GM23338 (cell line): ENCODE measurements around the gene FGF23. TPM values are rescaled to one million over a fixed set of nuclear protein-coding genes. Genes with fewer than 3 reads are reported as not detected.
A peak's percentile ranks its signal among the peaks of the same experiment; 100 is the strongest.

ENCODE experiments used
- ATAC-seq: fragments of 200-7000 bp; cut with Tn5 transposase; 3 replicates; pipeline ENCODE4 v1.9.1; 2020
- DNase-seq: peaks from one replicate; pipeline ENCODE4 v3.0.0-alpha.2; 2015; ENCODE audit warnings: low spot score
- H2AFZ ChIP-seq: fragments of 200-600 bp; sonication (generic); 2 replicates; pipeline ENCODE4 v1.8.0; 2016; ENCODE audit warnings: antibody characterized with exemption, mild to moderate bottlenecking, moderate library complexity
- H3F3A ChIP-seq: fragments of 200-600 bp; sonication (generic); replicated peaks from 2 replicates; pipeline ENCODE4 v1.8.0; 2017; ENCODE audit warnings: antibody characterized with exemption, mixed run types, low read depth
- H3K27ac ChIP-seq: fragments of 200-600 bp; sonication (generic); 2 replicates; pipeline ENCODE4 v1.6.1; 2016; ENCODE audit warnings: low read depth
- H3K27me3 ChIP-seq: fragments of 200-600 bp; sonication (generic); 2 replicates; pipeline ENCODE4 v1.8.0; 2016; ENCODE audit warnings: mild to moderate bottlenecking, mixed run types, moderate library complexity; ENCODE audit not compliant: insufficient read depth
- H3K36me3 ChIP-seq: fragments of 200-600 bp; sonication (generic); 2 replicates; pipeline ENCODE4 v1.8.0; 2016; ENCODE audit warnings: mild to moderate bottlenecking; ENCODE audit not compliant: insufficient read depth
- H3K4me1 ChIP-seq: fragments of 200-600 bp; sonication (generic); 2 replicates; pipeline ENCODE4 v1.8.0; 2016; ENCODE audit warnings: mild to moderate bottlenecking, moderate library complexity; ENCODE audit not compliant: insufficient read depth
- H3K4me2 ChIP-seq: fragments of 200-600 bp; sonication (generic); 2 replicates; pipeline ENCODE4 v1.7.1; 2017; ENCODE audit warnings: mixed run types
- H3K4me3 ChIP-seq: fragments of 200-600 bp; sonication (generic); 2 replicates; pipeline ENCODE4 v1.6.1; 2016; ENCODE audit warnings: mixed run types
- H3K79me2 ChIP-seq: fragments of 200-600 bp; sonication (generic); replicated peaks from 2 replicates; pipeline ENCODE4 v1.8.0; 2017; ENCODE audit warnings: mild to moderate bottlenecking; ENCODE audit not compliant: insufficient read depth
- H3K9me2 ChIP-seq: fragments of 200-600 bp; sonication (generic); 2 replicates; pipeline ENCODE4 v1.8.0; 2017; ENCODE audit not compliant: insufficient read depth
- H4K20me1 ChIP-seq: fragments of 200-600 bp; sonication (generic); replicated peaks from 2 replicates; pipeline ENCODE4 v1.8.0; 2017; ENCODE audit warnings: mild to moderate bottlenecking; ENCODE audit not compliant: insufficient read depth
- H3K27ac Mint-ChIP-seq: 2 replicates; pipeline ENCODE4 v1.8.0; 2020; ENCODE audit warnings: inconsistent platforms, mild to moderate bottlenecking, moderate library complexity, mixed read lengths
- H3K27me3 Mint-ChIP-seq: 3 replicates; pipeline ENCODE4 v1.8.0; 2022; ENCODE audit warnings: low read depth, mild to moderate bottlenecking, moderate library complexity, mixed read lengths, inconsistent platforms; ENCODE audit not compliant: insufficient read depth, poor library complexity
- H3K36me3 Mint-ChIP-seq: 3 replicates; pipeline ENCODE4 v1.8.0; 2021; ENCODE audit warnings: low read depth, mild to moderate bottlenecking, inconsistent platforms, moderate library complexity, mixed read lengths
- H3K4me1 Mint-ChIP-seq: 3 replicates; pipeline ENCODE4 v1.8.0; 2020; ENCODE audit warnings: mild to moderate bottlenecking, inconsistent platforms, mixed read lengths
- H3K4me3 Mint-ChIP-seq: 3 replicates; pipeline ENCODE4 v1.8.0; 2021; ENCODE audit warnings: moderate library complexity, mild to moderate bottlenecking, inconsistent platforms, mixed read lengths
- H3K9me3 Mint-ChIP-seq: 3 replicates; pipeline ENCODE4 v1.8.0; 2020; ENCODE audit warnings: moderate library complexity, mild to moderate bottlenecking, inconsistent platforms, mixed read lengths
- EZH2 ChIP-seq: fragments of 200-600 bp; sonication (generic); IDR thresholded peaks from one replicate; pipeline ENCODE4 v1.8.0; 2017; ENCODE audit warnings: antibody characterized with exemption, mild to moderate bottlenecking, low read depth; ENCODE audit not compliant: unreplicated experiment
- EZH2phosphoT487 ChIP-seq: fragments of 200-600 bp; sonication (generic); IDR thresholded peaks from one replicate; pipeline ENCODE4 v1.8.1; 2018; ENCODE audit warnings: antibody characterized with exemption; ENCODE audit not compliant: unreplicated experiment
- JUNB ChIP-seq: IDR thresholded peaks from one replicate; pipeline ENCODE4 v1.6.1; 2016; ENCODE audit warnings: antibody characterized with exemption; ENCODE audit not compliant: unreplicated experiment
- NANOG ChIP-seq: IDR thresholded peaks from 2 replicates; pipeline ENCODE4 v1.6.1; 2016; ENCODE audit warnings: antibody characterized with exemption, borderline replicate concordance
- POLR2AphosphoS5 ChIP-seq: IDR thresholded peaks from 2 replicates; pipeline ENCODE4 v1.6.1; 2016; ENCODE audit warnings: antibody characterized with exemption, low read depth
- polyA plus RNA-seq: library from polyadenylated mRNA; unstranded; fragments of >200 nt; fragmentation: Nextera tagmentation; extraction: Ambion mirVana; gene quantifications from 2 replicates; pipeline ENCODE4 v1.2.1, GENCODE V29; 2016
- total RNA-seq: library from RNA; depleted of rRNA; stranded (reverse); fragments of >200 nt; shearing (Covaris generic); gene quantifications from 2 replicates; pipeline ENCODE4 v1.2.3, GENCODE V29; 2014
- TF ChIP-seq, protein P1 (sequence below), 2 experiments: fragments of 200-600 bp in 1 of 2; sonication (generic) in 1 of 2; conservative IDR thresholded peaks; 2 replicates each; pipeline versions ENCODE4 v1.5.1 to v1.6.1; 2016 to 2017; ENCODE audit warnings: antibody characterized with exemption in 2 of 2, low read depth in 2 of 2, mild to moderate bottlenecking in 2 of 2, moderate library complexity in 1 of 2
- TF ChIP-seq, protein P2 (sequence below): fragments of 250-450 bp; sonication (Bioruptor Pico); IDR thresholded peaks from 2 replicates; pipeline ENCODE4 v1.5.0; 2020; ENCODE audit warnings: mild to moderate bottlenecking, moderate library complexity
- TF ChIP-seq, protein P3 (sequence below): IDR thresholded peaks from 2 replicates; pipeline ENCODE4 v1.6.1; 2016; ENCODE audit warnings: antibody characterized with exemption
- TF ChIP-seq, protein P4 (sequence below): IDR thresholded peaks from one replicate; pipeline ENCODE4 v1.6.1; 2018; ENCODE audit warnings: antibody characterized with exemption; ENCODE audit not compliant: unreplicated experiment

Gene FGF23
- total and polyA plus RNA-seq, 2 experiments from 2014 or later: 0.44 to 0.56 TPM

DNA sequence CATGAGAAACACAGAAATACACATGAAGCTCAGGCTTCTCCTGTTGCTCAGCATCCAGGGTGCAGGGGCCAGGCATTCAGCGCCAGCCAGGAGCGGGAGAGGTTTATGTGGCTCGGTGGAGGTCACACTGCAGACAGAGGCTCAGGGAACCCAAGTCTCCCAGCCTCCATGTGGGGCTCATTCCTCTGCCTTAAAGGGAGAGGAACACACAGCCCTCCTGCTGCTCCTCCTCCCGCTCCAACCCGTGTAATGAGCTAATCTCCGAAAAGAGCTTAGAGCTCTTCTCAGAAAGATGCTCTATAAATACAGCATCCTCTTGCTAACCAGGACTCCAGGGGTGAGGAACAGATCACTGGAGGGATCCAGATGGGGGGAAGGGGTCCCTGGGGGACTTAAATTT lies 37.9 kb upstream of the FGF23 start (continued):
- TF ChIP-seq, protein P1, sequence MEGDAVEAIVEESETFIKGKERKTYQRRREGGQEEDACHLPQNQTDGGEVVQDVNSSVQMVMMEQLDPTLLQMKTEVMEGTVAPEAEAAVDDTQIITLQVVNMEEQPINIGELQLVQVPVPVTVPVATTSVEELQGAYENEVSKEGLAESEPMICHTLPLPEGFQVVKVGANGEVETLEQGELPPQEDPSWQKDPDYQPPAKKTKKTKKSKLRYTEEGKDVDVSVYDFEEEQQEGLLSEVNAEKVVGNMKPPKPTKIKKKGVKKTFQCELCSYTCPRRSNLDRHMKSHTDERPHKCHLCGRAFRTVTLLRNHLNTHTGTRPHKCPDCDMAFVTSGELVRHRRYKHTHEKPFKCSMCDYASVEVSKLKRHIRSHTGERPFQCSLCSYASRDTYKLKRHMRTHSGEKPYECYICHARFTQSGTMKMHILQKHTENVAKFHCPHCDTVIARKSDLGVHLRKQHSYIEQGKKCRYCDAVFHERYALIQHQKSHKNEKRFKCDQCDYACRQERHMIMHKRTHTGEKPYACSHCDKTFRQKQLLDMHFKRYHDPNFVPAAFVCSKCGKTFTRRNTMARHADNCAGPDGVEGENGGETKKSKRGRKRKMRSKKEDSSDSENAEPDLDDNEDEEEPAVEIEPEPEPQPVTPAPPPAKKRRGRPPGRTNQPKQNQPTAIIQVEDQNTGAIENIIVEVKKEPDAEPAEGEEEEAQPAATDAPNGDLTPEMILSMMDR (conservative IDR thresholded peaks at IDR 0.05; ENCODE audit: low read depth in 2 of 2): no peak
- no peak for TF ChIP-seq NANOG
- TF ChIP-seq POLR2AphosphoS5: no peak
- no peak for TF ChIP-seq EZH2phosphoT487
- TF ChIP-seq JUNB: no peak

DNA sequence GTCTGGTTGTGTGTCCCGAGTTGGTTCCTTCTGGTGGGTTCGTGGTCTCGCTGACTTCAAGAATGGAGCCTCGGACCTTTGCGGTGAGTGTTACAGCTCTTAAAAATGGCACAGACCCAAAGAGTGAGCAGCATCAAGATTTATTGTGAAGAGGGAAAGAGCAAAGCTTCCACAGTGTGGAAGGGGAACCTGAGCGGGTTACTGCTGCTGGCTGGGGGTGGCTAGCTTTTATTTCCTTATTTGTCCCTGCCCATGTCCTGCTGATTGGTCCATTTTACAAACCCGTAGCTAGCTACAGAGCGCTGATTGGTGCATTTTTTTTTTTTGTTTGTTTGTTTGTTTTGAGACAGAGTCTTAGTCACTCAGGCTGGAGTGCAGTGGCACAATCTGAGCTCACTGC lies 36.8 kb upstream of the FGF23 start:
- ATAC-seq (no peak), DNase-seq (no peak)
- no peaks in the 10 kb centered on the region for H3K27me3 Mint-ChIP-seq
- H3K9me2 ChIP-seq: no peaks in the 10 kb centered on the region
- no peak for TF ChIP-seq NANOG
- TF ChIP-seq, protein P2, sequence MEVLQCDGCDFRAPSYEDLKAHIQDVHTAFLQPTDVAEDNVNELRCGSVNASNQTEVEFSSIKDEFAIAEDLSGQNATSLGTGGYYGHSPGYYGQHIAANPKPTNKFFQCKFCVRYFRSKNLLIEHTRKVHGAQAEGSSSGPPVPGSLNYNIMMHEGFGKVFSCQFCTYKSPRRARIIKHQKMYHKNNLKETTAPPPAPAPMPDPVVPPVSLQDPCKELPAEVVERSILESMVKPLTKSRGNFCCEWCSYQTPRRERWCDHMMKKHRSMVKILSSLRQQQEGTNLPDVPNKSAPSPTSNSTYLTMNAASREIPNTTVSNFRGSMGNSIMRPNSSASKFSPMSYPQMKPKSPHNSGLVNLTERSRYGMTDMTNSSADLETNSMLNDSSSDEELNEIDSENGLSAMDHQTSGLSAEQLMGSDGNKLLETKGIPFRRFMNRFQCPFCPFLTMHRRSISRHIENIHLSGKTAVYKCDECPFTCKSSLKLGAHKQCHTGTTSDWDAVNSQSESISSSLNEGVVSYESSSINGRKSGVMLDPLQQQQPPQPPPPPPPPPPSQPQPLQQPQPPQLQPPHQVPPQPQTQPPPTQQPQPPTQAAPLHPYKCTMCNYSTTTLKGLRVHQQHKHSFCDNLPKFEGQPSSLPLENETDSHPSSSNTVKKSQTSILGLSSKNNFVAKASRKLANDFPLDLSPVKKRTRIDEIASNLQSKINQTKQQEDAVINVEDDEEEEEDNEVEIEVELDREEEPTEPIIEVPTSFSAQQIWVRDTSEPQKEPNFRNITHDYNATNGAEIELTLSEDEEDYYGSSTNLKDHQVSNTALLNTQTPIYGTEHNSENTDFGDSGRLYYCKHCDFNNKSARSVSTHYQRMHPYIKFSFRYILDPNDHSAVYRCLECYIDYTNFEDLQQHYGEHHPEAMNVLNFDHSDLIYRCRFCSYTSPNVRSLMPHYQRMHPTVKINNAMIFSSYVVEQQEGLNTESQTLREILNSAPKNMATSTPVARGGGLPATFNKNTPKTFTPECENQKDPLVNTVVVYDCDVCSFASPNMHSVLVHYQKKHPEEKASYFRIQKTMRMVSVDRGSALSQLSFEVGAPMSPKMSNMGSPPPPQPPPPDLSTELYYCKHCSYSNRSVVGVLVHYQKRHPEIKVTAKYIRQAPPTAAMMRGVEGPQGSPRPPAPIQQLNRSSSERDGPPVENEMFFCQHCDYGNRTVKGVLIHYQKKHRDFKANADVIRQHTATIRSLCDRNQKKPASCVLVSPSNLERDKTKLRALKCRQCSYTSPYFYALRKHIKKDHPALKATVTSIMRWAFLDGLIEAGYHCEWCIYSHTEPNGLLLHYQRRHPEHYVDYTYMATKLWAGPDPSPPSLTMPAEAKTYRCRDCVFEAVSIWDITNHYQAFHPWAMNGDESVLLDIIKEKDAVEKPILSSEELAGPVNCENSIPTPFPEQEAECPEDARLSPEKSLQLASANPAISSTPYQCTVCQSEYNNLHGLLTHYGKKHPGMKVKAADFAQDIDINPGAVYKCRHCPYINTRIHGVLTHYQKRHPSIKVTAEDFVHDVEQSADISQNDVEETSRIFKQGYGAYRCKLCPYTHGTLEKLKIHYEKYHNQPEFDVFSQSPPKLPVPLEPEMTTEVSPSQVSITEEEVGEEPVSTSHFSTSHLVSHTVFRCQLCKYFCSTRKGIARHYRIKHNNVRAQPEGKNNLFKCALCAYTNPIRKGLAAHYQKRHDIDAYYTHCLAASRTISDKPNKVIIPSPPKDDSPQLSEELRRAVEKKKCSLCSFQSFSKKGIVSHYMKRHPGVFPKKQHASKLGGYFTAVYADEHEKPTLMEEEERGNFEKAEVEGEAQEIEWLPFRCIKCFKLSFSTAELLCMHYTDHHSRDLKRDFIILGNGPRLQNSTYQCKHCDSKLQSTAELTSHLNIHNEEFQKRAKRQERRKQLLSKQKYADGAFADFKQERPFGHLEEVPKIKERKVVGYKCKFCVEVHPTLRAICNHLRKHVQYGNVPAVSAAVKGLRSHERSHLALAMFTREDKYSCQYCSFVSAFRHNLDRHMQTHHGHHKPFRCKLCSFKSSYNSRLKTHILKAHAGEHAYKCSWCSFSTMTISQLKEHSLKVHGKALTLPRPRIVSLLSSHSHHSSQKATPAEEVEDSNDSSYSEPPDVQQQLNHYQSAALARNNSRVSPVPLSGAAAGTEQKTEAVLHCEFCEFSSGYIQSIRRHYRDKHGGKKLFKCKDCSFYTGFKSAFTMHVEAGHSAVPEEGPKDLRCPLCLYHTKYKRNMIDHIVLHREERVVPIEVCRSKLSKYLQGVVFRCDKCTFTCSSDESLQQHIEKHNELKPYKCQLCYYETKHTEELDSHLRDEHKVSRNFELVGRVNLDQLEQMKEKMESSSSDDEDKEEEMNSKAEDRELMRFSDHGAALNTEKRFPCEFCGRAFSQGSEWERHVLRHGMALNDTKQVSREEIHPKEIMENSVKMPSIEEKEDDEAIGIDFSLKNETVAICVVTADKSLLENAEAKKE (CRISPR knock-in tag): no peak
- TF ChIP-seq, protein P1 (conservative IDR thresholded peaks at IDR 0.05; ENCODE audit: low read depth in 2 of 2): no peak
- TF ChIP-seq, protein P3, sequence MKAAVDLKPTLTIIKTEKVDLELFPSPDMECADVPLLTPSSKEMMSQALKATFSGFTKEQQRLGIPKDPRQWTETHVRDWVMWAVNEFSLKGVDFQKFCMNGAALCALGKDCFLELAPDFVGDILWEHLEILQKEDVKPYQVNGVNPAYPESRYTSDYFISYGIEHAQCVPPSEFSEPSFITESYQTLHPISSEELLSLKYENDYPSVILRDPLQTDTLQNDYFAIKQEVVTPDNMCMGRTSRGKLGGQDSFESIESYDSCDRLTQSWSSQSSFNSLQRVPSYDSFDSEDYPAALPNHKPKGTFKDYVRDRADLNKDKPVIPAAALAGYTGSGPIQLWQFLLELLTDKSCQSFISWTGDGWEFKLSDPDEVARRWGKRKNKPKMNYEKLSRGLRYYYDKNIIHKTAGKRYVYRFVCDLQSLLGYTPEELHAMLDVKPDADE: no peak
- TF ChIP-seq EZH2phosphoT487: no peak
- no peak for TF ChIP-seq POLR2AphosphoS5
- TF ChIP-seq EZH2: no peak
- no peak for TF ChIP-seq JUNB
- TF ChIP-seq, protein P4, sequence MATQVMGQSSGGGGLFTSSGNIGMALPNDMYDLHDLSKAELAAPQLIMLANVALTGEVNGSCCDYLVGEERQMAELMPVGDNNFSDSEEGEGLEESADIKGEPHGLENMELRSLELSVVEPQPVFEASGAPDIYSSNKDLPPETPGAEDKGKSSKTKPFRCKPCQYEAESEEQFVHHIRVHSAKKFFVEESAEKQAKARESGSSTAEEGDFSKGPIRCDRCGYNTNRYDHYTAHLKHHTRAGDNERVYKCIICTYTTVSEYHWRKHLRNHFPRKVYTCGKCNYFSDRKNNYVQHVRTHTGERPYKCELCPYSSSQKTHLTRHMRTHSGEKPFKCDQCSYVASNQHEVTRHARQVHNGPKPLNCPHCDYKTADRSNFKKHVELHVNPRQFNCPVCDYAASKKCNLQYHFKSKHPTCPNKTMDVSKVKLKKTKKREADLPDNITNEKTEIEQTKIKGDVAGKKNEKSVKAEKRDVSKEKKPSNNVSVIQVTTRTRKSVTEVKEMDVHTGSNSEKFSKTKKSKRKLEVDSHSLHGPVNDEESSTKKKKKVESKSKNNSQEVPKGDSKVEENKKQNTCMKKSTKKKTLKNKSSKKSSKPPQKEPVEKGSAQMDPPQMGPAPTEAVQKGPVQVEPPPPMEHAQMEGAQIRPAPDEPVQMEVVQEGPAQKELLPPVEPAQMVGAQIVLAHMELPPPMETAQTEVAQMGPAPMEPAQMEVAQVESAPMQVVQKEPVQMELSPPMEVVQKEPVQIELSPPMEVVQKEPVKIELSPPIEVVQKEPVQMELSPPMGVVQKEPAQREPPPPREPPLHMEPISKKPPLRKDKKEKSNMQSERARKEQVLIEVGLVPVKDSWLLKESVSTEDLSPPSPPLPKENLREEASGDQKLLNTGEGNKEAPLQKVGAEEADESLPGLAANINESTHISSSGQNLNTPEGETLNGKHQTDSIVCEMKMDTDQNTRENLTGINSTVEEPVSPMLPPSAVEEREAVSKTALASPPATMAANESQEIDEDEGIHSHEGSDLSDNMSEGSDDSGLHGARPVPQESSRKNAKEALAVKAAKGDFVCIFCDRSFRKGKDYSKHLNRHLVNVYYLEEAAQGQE: no peak
- no peak overlapping the region for H3K4me2 ChIP-seq
- peaks cover 5% of the 10 kb centered on the region; the same call in 1 of the 3 replicates for H3K4me1 Mint-ChIP-seq
- no peak overlapping the region for H3K27ac Mint-ChIP-seq
- no peaks in the 10 kb centered on the region for H3K36me3 Mint-ChIP-seq
- no peaks in the 10 kb centered on the region for H3K4me1 ChIP-seq
- H3K9me3 Mint-ChIP-seq: no peaks in the 10 kb centered on the region
- no peaks in the 10 kb centered on the region for H4K20me1 ChIP-seq
- no peak overlapping the region for H3K4me3 ChIP-seq
- peak overlapping the region; percentile 28; the same call in 1 of the 2 replicates for H2AFZ ChIP-seq
- no peaks in the 10 kb centered on the region for H3K79me2 ChIP-seq
- no peaks in the 10 kb centered on the region for H3K36me3 ChIP-seq
- H3F3A ChIP-seq: no peaks in the 10 kb centered on the region
- H3K4me3 Mint-ChIP-seq: no peak overlapping the region
- H3K27ac ChIP-seq: no peak overlapping the region
- no peaks in the 10 kb centered on the region for H3K27me3 ChIP-seq
